IMR-90 (cell line): Measurements from ENCODE around the gene SLC23A2. TPM values are rescaled to one million over a fixed set of nuclear protein-coding genes. Genes with fewer than 3 reads are reported as not detected.
A peak's percentile ranks its signal among the peaks of the same experiment; 100 is the strongest.

Source experiments
- ATAC-seq: fragments of 200-7000 bp; cut with Tn5 transposase; 2 replicates; pipeline ENCODE4 v1.9.1; 2020; ENCODE audit warnings: low read depth, mild to moderate bottlenecking, moderate library complexity
- BruUV-seq: library from RNA; stranded (reverse); fragments of 400-500 nt; replicated peaks from 2 replicates; lab custom pipeline; 2021; lab: Mats Ljungman, UMichigan
- CTCF ChIA-PET: fragments of 300-600 bp; formaldehyde crosslinking; extraction: SDS; loops from one replicate; lab custom pipeline; 2021; ENCODE audit warnings: antibody characterized with exemption; lab: Yijun Ruan, JAX
- POLR2A ChIA-PET: fragments of 300-600 bp; sonication (Branson Sonifier 250); formaldehyde crosslinking; loops from one replicate; lab custom pipeline; 2022; ENCODE audit warnings: antibody characterized with exemption; ENCODE audit not compliant: unreplicated experiment; lab: Charles Lee
- DNase-seq: peaks from one replicate; pipeline ENCODE4 v3.0.0; 2013
- H2AFZ ChIP-seq: replicated peaks from 2 replicates; pipeline ENCODE3; 2013; ENCODE audit warnings: low read length, mild to moderate bottlenecking; ENCODE audit not compliant: poor library complexity
- H2AK5ac ChIP-seq: 2 replicates; pipeline ENCODE4 v1.6.1; 2013; ENCODE audit warnings: low read depth, low read length, inconsistent platforms
- H2AK9ac ChIP-seq: replicated peaks from 2 replicates; pipeline ENCODE3; 2013; ENCODE audit warnings: mild to moderate bottlenecking, low read depth, low read length, moderate library complexity; ENCODE audit not compliant: poor library complexity
- H2BK120ac ChIP-seq: 2 replicates; pipeline ENCODE4 v1.6.1; 2013; ENCODE audit warnings: low read depth, low read length, inconsistent platforms
- H2BK15ac ChIP-seq: 3 replicates; pipeline ENCODE4 v1.6.1; 2013; ENCODE audit warnings: low read depth, low read length, inconsistent platforms
- H2BK20ac ChIP-seq: 2 replicates; pipeline ENCODE4 v1.6.1; 2013; ENCODE audit warnings: low read depth, mild to moderate bottlenecking, inconsistent platforms, low read length, moderate library complexity
- H2BK5ac ChIP-seq: 2 replicates; pipeline ENCODE4 v1.6.1; 2013; ENCODE audit warnings: mild to moderate bottlenecking, low read depth, low read length, inconsistent platforms; ENCODE audit not compliant: poor library complexity, severe bottlenecking
- H3K14ac ChIP-seq: replicated peaks from 2 replicates; pipeline ENCODE4 v1.6.1; 2013; ENCODE audit warnings: low read depth, low read length, inconsistent platforms
- H3K18ac ChIP-seq: 2 replicates; pipeline ENCODE4 v1.6.1; 2013; ENCODE audit warnings: low read depth, low read length, control low read depth
- H3K23ac ChIP-seq: 2 replicates; pipeline ENCODE4 v1.6.1; 2013; ENCODE audit warnings: low read depth, low read length, inconsistent platforms
- H3K27ac ChIP-seq: 2 replicates; pipeline ENCODE4 v1.5.1; 2013; ENCODE audit warnings: mild to moderate bottlenecking, control low read depth, low read length; ENCODE audit not compliant: insufficient read depth
- H3K27me3 ChIP-seq: 2 replicates; pipeline ENCODE4 v1.6.1; 2013; ENCODE audit warnings: low read length; ENCODE audit not compliant: control insufficient read depth, insufficient read depth
- H3K36me3 ChIP-seq: 2 replicates; pipeline ENCODE4 v1.6.1; 2013; ENCODE audit warnings: low read length, mixed read lengths; ENCODE audit not compliant: control insufficient read depth, insufficient read depth
- H3K4ac ChIP-seq: 2 replicates; pipeline ENCODE4 v1.6.1; 2013; ENCODE audit warnings: low read depth, low read length, inconsistent platforms
- H3K4me1 ChIP-seq: 2 replicates; pipeline ENCODE4 v1.6.1; 2013; ENCODE audit warnings: low read length, mixed read lengths; ENCODE audit not compliant: control insufficient read depth, insufficient read depth
- H3K4me2 ChIP-seq: 2 replicates; pipeline ENCODE4 v1.6.1; 2013; ENCODE audit warnings: low read depth, mild to moderate bottlenecking, control low read depth, low read length, moderate library complexity
- H3K4me3 ChIP-seq: 2 replicates; pipeline ENCODE4 v1.5.1; 2013; ENCODE audit warnings: low read depth, mild to moderate bottlenecking, control low read depth, low read length, moderate library complexity; ENCODE audit not compliant: insufficient read depth
- H3K56ac ChIP-seq: 2 replicates; pipeline ENCODE4 v1.6.1; 2013; ENCODE audit warnings: low read length, inconsistent platforms; ENCODE audit not compliant: insufficient read depth; ENCODE audit errors: extremely low read depth
- H3K79me1 ChIP-seq, 2 experiments: 2 replicates each; pipeline ENCODE4 v1.6.1; 2013; ENCODE audit warnings: low read length in 2 of 2, inconsistent platforms in 1 of 2, low read depth in 1 of 2
- H3K9ac ChIP-seq: 2 replicates; pipeline ENCODE4 v1.6.1; 2013; ENCODE audit warnings: low read depth, low read length, control low read depth
- H3K9me1 ChIP-seq: 2 replicates; pipeline ENCODE4 v1.6.1; 2013; ENCODE audit warnings: low read length, inconsistent platforms; ENCODE audit not compliant: insufficient read depth
- H3K9me3 ChIP-seq: 2 replicates; pipeline ENCODE4 v1.6.1; 2013; ENCODE audit warnings: low read length; ENCODE audit not compliant: control insufficient read depth, insufficient read depth
- H4K20me1 ChIP-seq: 2 replicates; pipeline ENCODE4 v1.6.1; 2013; ENCODE audit warnings: low read length, inconsistent platforms; ENCODE audit not compliant: insufficient read depth
- H4K5ac ChIP-seq: 2 replicates; pipeline ENCODE4 v1.6.1; 2013; ENCODE audit warnings: mild to moderate bottlenecking, low read depth, low read length, control low read depth
- H4K8ac ChIP-seq, 2 experiments: 2 replicates each; pipeline ENCODE4 v1.6.1; 2013; ENCODE audit warnings: low read depth in 2 of 2, low read length in 2 of 2, control low read depth in 1 of 2, inconsistent platforms in 1 of 2
- H4K91ac ChIP-seq: 2 replicates; pipeline ENCODE4 v1.6.1; 2013; ENCODE audit warnings: low read depth, low read length, inconsistent platforms; ENCODE audit not compliant: insufficient read depth
- BHLHE40 ChIP-seq: fragments of 150-350 bp; IDR thresholded peaks from 2 replicates; pipeline ENCODE4 v1.6.1; 2016; ENCODE audit warnings: mild to moderate bottlenecking, low read depth, low read length
- CHD1 ChIP-seq: IDR thresholded peaks from 2 replicates; pipeline ENCODE4 v1.6.1; 2012; ENCODE audit warnings: low read depth, low read length, improper control_type of control experiment
- FOS ChIP-seq: fragments of 150-350 bp; IDR thresholded peaks from 2 replicates; pipeline ENCODE4 v1.6.1; 2016; ENCODE audit warnings: low read depth, low read length
- MAZ ChIP-seq: IDR thresholded peaks from 2 replicates; pipeline ENCODE4 v1.6.1; 2012; ENCODE audit warnings: low read depth, mild to moderate bottlenecking, low read length, improper control_type of control experiment, moderate library complexity, borderline replicate concordance
- MXI1 ChIP-seq: IDR thresholded peaks from 2 replicates; pipeline ENCODE4 v1.6.1; 2012; ENCODE audit warnings: low read depth, mild to moderate bottlenecking, low read length, moderate library complexity, borderline replicate concordance
- NFE2L2 ChIP-seq: fragments of 150-350 bp; IDR thresholded peaks from 2 replicates; pipeline ENCODE4 v1.6.1; 2016; ENCODE audit warnings: low read depth, mild to moderate bottlenecking, low read length
- POLR2A ChIP-seq: IDR thresholded peaks from 2 replicates; pipeline ENCODE4 v1.6.1; 2012; ENCODE audit warnings: mild to moderate bottlenecking, low read depth, low read length
- RAD21 ChIP-seq: IDR thresholded peaks from 2 replicates; pipeline ENCODE4 v1.6.1; 2012; ENCODE audit warnings: low read length, improper control_type of control experiment
- RCOR1 ChIP-seq: IDR thresholded peaks from 2 replicates; pipeline ENCODE4 v1.6.1; 2012; ENCODE audit warnings: mild to moderate bottlenecking, low read length, improper control_type of control experiment; ENCODE audit not compliant: insufficient replicate concordance
- WGBS, 2 experiments: methylation state at CpG; one replicate each; pipeline versions ENCODE4 v1.1.5 to v1.1.7; 2013; ENCODE audit warnings: missing lambda C conversion rate in 2 of 2; ENCODE audit not compliant: insufficient read length in 1 of 2; ENCODE audit errors: extremely low coverage in 2 of 2; 5-methylcytosine and 5-hydroxymethylcytosine counted together
- dilution Hi-C: fragments of 300-500 bp; cut with HindIII; formaldehyde crosslinking; loops from one replicate; pipeline ENCODE4 v1.14.3; 2018; ENCODE audit warnings: low sequenced_read_pairs; ENCODE audit not compliant: unreplicated experiment
- in situ Hi-C: fragments of 300-500 bp; cut with MboI; formaldehyde crosslinking; loops from 3 replicates; pipeline ENCODE4 v1.14.3; 2019; ENCODE audit warnings: low sequenced_read_pairs, inconsistent platforms, mixed read lengths
- intact Hi-C: fragments of 100-400 bp; cut with micrococcal nuclease; formaldehyde crosslinking; loops from 2 replicates; pipeline ENCODE4 v1.10.0; 2022
- polyA plus RNA-seq, 3 experiments: library from polyadenylated mRNA; depleted of rRNA; stranded (reverse); fragments of >200 nt; gene quantifications; 2 replicates each; pipeline ENCODE4 v1.2.3, GENCODE V29; 2012; ENCODE audit warnings: low replicate concordance in 1 of 3
- total RNA-seq: library from RNA; depleted of rRNA; stranded (reverse); fragments of >200 nt; gene quantifications from 2 replicates; pipeline ENCODE4 v1.2.3, GENCODE V29; 2012

The SLC23A2 gene
- total and polyA plus RNA-seq, 2 of the 4 experiments (the other 2 are of a cell fraction): 10.2 to 14.4 TPM

DNA sequence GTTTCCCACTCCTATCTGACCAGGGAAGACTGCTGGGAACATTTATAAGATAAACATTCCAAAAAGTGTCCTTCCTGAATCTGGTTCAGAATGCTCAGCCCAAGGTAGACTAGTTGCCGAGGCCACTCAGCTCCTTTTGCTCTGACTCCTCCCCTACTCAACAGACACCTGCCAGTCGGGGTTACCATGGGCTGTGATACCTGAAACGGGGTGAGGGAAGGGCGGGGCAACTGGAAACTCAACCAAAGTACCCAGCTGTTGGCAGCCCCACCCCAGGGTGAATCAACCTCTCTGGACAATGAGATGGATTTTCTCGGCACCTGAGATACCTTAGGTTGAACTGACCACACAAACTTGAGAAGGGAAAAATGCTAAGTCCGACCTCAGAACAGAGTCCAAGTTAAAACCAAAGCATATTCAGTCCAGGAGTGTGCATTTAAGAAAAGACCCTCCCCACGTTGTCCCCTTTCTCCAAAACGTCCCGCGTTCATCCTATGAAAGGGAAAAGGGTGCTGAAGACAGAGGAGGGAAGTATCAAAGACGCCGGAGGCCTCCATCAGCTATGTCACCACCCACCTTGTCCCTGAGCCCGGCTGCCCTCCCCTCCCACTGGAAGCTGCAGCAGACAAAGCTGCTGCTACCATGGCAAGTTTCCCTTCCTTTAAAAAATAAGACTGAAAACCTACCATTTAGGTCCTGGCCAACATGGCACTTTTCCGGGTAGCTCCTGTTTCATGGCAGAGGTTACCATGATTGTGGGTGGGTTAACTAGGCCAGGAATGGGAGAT lies 100.1 kb downstream of the SLC23A2 start (continued):
- TF ChIP-seq POLR2A: no peak

DNA sequence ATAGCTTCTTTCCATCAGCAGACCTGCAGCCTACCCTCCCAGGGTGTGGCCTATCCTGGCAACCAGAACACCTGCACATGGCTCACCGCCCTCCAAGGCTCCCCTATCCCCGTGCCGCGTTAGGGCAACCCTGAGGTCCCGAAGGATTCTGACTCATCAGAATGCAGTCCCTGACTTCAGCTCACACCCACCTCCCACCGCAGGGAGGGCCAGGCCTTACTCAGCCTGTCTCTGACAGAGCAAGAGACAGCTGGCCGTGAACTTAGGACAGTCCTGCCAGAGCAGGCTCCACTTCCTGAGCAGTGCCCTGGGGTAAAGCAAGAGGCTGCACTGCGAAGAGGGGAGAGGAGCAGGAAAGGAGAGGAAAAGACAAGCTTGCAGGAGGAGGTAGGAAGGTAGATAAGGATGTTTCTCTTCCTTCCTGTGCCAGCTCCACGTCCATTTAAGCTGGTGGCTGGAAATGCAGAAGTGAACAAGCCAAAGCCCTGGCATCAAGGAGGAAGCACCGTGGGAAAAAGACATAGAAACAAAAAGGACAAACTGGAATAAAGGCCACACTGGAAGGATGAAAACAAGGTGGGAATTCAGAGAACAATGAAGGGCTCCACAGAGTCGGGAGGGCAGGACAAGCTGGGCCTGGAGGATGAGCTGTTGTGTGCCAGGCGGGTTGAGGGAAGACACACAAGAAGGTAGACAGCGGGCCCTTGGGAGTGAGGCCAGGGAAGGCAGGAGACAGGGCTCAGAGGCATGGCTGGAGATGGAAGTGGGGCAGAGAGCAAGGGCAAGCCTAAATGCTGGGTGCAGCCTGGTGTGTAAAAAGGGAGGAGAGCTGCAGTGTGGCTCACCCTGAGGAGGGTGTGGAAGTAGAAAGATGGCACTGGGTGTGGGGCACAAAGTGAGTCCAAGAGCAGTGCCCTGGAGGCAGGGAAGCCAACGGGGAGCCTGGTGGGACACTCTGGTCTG lies 102.7 kb downstream of the SLC23A2 start:
- no peak overlapping the region; the same call in 1 of the 2 replicates for H3K18ac ChIP-seq
- H2AFZ ChIP-seq: peak overlapping the region; percentile 53
- ChIA-PET POLR2A (no interaction called here), CTCF (no interaction called here)
- peak overlapping the region; percentile 42 for H3K4me2 ChIP-seq
- H3K14ac ChIP-seq: peak overlapping the region; percentile 67
- peak overlapping the region; percentile 51 for H4K91ac ChIP-seq
- H3K4me1 ChIP-seq: peaks cover 11% of the 10 kb centered on the region
- peak overlapping the region; percentile 89 for H2AK5ac ChIP-seq
- H2BK20ac ChIP-seq: 0 out of 2 replicates have a peak overlapping the region, but pooled peaks have one; percentile 11
- H2BK5ac ChIP-seq: peak overlapping the region; percentile 37
- H3K56ac ChIP-seq: no peak overlapping the region
- H3K9me1 ChIP-seq: peaks cover 27% of the 10 kb centered on the region
- BruUV-seq: no TSS peak
- H4K20me1 ChIP-seq: 0 out of 2 replicates have a peak, but pooled peaks cover 14% of the 10 kb centered on the region
- peak overlapping the region; percentile 30 for H2BK120ac ChIP-seq
- intact Hi-C loops: no loop called here
- H3K9ac ChIP-seq: peak overlapping the region; percentile 35
- no peak overlapping the region for H2BK15ac ChIP-seq
- no peaks in the 10 kb centered on the region for H3K9me3 ChIP-seq
- peak overlapping the region; percentile 75 for H3K4ac ChIP-seq
- H2AK9ac ChIP-seq: peak overlapping the region; percentile 51
- H3K27me3 ChIP-seq: no peaks in the 10 kb centered on the region
- in situ Hi-C loops: no loop called here
- H3K4me3 ChIP-seq: no peak overlapping the region
- DNase-seq: peak; percentile 89
- 100% methylated on average over 3 of the region's 14 CpGs; no CpG with 5 or more reads in 1 of the 2 experiments for WGBS, 2 experiments
- dilution Hi-C loops: no loop called here
- no peak overlapping the region; the same call in 1 of the 2 replicates for H3K23ac ChIP-seq
- ATAC-seq: peak; percentile 98
- peak overlapping the region; percentile 38; the same call in 1 of the 2 replicates for H3K27ac ChIP-seq
- H3K36me3 ChIP-seq: peaks cover 16% of the 10 kb centered on the region; the same call in 1 of the 2 replicates
- no peak overlapping the region; the same call in 1 of the 2 replicates for H4K5ac ChIP-seq
- TF ChIP-seq RAD21: no peak
- no peak for TF ChIP-seq NFE2L2
- TF ChIP-seq MAZ: peak; percentile 59; the same call in 1 of the 2 replicates
- peak; percentile 74 for TF ChIP-seq BHLHE40
- TF ChIP-seq MXI1: peak; percentile 14; the same call in 1 of the 2 replicates
- TF ChIP-seq RCOR1: peak; percentile 19
- TF ChIP-seq CHD1: no peak
- TF ChIP-seq FOS: peak; percentile 73
- H3K79me1 ChIP-seq: peaks cover 0 to 13% of the 10 kb centered on the region in 2 experiments; a peak in 2 of 4 replicates
- peak overlapping the region in 1 of 2 experiments; percentile 69; a peak in 2 of 4 replicates for H4K8ac ChIP-seq
